ENCODE results near the gene FAM149A. TPM values are rescaled to one million over a fixed set of nuclear protein-coding genes. Genes with fewer than 3 reads are reported as not detected.

Gene FAM149A
- total RNA-seq, 1 donor from 2014 or later = 1.2 TPM

- no peak overlapping the region for H3K4me3 Mint-ChIP-seq (ENCODE audit: unreplicated experiment)
- no peak for TF ChIP-seq CTCF (IDR thresholded peaks at IDR 0.05; ENCODE audit: insufficient read depth, low read depth, low read length)
- no peak for TF ChIP-seq EZH2 (IDR thresholded peaks at IDR 0.05; ENCODE audit: insufficient read depth, low read length)
- H3K4me1 Mint-ChIP-seq (ENCODE audit: low read depth, unreplicated experiment) = no peaks in the 10 kb centered on the region
- H4K20me1 ChIP-seq (ENCODE audit: insufficient read depth, low read length) = no peaks in the 10 kb centered on the region
- H3K27ac Mint-ChIP-seq (ENCODE audit: unreplicated experiment) = no peak overlapping the region
- no peak overlapping the region for H3K4me3 ChIP-seq (ENCODE audit: insufficient read depth, low read depth, low read length)
- no peak for DNase-seq (ENCODE audit: low read depth)
- H3K9ac ChIP-seq (ENCODE audit: low read length) = no peak overlapping the region
- peaks cover 9% of the 10 kb centered on the region for H3K36me3 Mint-ChIP-seq (ENCODE audit: low read depth, unreplicated experiment)
- H3K36me3 ChIP-seq (ENCODE audit: insufficient read depth, low read length) = no peaks in the 10 kb centered on the region
- H3K27me3 ChIP-seq (ENCODE audit: insufficient read depth, low read length) = no peaks in the 10 kb centered on the region
- H3K79me2 ChIP-seq (ENCODE audit: insufficient read depth, low read length) = no peaks in the 10 kb centered on the region
- no peaks in the 10 kb centered on the region for H3K9me3 ChIP-seq (ENCODE audit: insufficient read depth, low read depth, low read length)
- no peaks in the 10 kb centered on the region for H3K4me1 ChIP-seq (ENCODE audit: insufficient read depth, low read length)
- H3K27me3 Mint-ChIP-seq (ENCODE audit: low read depth, unreplicated experiment) = no peaks in the 10 kb centered on the region
- H2AFZ ChIP-seq (ENCODE audit: low read depth, low read length) = no peak overlapping the region
- no peak overlapping the region for H3K27ac ChIP-seq (ENCODE audit: low read depth, low read length)
- H3K4me2 ChIP-seq (ENCODE audit: low read length) = peak overlapping the region; percentile 81
- H3K9me3 Mint-ChIP-seq (ENCODE audit: unreplicated experiment) = peaks cover 9% of the 10 kb centered on the region
- no peak for FAIRE-seq
Measured at GRCh38 chr4:186205156-186205555, 100.7 kb downstream of the FAM149A start.

GRCh38 chr4:186216465-186217024, 112.0 kb downstream of the FAM149A start:
- Histone ChIP-seq H3K79me2 (ENCODE audit: insufficient read depth, low read length) (no peaks in the 10 kb centered on the region), H3K36me3 (ENCODE audit: insufficient read depth, low read length) (no peaks in the 10 kb centered on the region), H3K4me1 (ENCODE audit: insufficient read depth, low read length) (no peaks in the 10 kb centered on the region), H3K9ac (ENCODE audit: low read length) (no peak overlapping the region), H3K27me3 (ENCODE audit: insufficient read depth, low read length) (no peaks in the 10 kb centered on the region), H2AFZ (ENCODE audit: low read depth, low read length) (no peak overlapping the region), H3K4me2 (ENCODE audit: low read length) (no peak overlapping the region), H3K4me3 (ENCODE audit: insufficient read depth, low read depth, low read length) (no peak overlapping the region), H3K9me3 (ENCODE audit: insufficient read depth, low read depth, low read length) (no peaks in the 10 kb centered on the region), H3K27ac (ENCODE audit: low read depth, low read length) (no peak overlapping the region), H4K20me1 (ENCODE audit: insufficient read depth, low read length) (no peaks in the 10 kb centered on the region)
- TF ChIP-seq EZH2 (IDR thresholded peaks at IDR 0.05; ENCODE audit: insufficient read depth, low read length) = no peak
- TF ChIP-seq CTCF (IDR thresholded peaks at IDR 0.05; ENCODE audit: insufficient read depth, low read depth, low read length) = no peak
- no peak overlapping the region for H3K27ac Mint-ChIP-seq (ENCODE audit: unreplicated experiment)
- no peak overlapping the region for H3K4me3 Mint-ChIP-seq (ENCODE audit: unreplicated experiment)
- no peaks in the 10 kb centered on the region for H3K36me3 Mint-ChIP-seq (ENCODE audit: low read depth, unreplicated experiment)
- FAIRE-seq (no peak), DNase-seq (ENCODE audit: low read depth) (no peak)
- H3K27me3 Mint-ChIP-seq (ENCODE audit: low read depth, unreplicated experiment) = peaks cover 3% of the 10 kb centered on the region
- no peaks in the 10 kb centered on the region for H3K9me3 Mint-ChIP-seq (ENCODE audit: unreplicated experiment)
- H3K4me1 Mint-ChIP-seq (ENCODE audit: low read depth, unreplicated experiment) = no peaks in the 10 kb centered on the region

GRCh38 chr4:186217733-186218293, 113.3 kb downstream of the FAM149A start:
- Histone ChIP-seq H3K36me3 (ENCODE audit: insufficient read depth, low read length) (no peaks in the 10 kb centered on the region), H3K4me1 (ENCODE audit: insufficient read depth, low read length) (no peaks in the 10 kb centered on the region), H3K9me3 (ENCODE audit: insufficient read depth, low read depth, low read length) (no peaks in the 10 kb centered on the region), H4K20me1 (ENCODE audit: insufficient read depth, low read length) (no peaks in the 10 kb centered on the region), H3K27ac (ENCODE audit: low read depth, low read length) (no peak overlapping the region), H3K9ac (ENCODE audit: low read length) (no peak overlapping the region), H3K79me2 (ENCODE audit: insufficient read depth, low read length) (no peaks in the 10 kb centered on the region), H2AFZ (ENCODE audit: low read depth, low read length) (no peak overlapping the region), H3K4me3 (ENCODE audit: insufficient read depth, low read depth, low read length) (no peak overlapping the region), H3K4me2 (ENCODE audit: low read length) (no peak overlapping the region), H3K27me3 (ENCODE audit: insufficient read depth, low read length) (no peaks in the 10 kb centered on the region)
- DNase-seq (ENCODE audit: low read depth) (no peak), FAIRE-seq (no peak)
- Mint-ChIP-seq H3K9me3 (ENCODE audit: unreplicated experiment) (peaks cover 1% of the 10 kb centered on the region), H3K4me3 (ENCODE audit: unreplicated experiment) (no peak overlapping the region), H3K27me3 (ENCODE audit: low read depth, unreplicated experiment) (peaks cover 3% of the 10 kb centered on the region), H3K27ac (ENCODE audit: unreplicated experiment) (no peak overlapping the region), H3K36me3 (ENCODE audit: low read depth, unreplicated experiment) (no peaks in the 10 kb centered on the region), H3K4me1 (ENCODE audit: low read depth, unreplicated experiment) (no peaks in the 10 kb centered on the region)
- TF ChIP-seq CTCF (IDR thresholded peaks at IDR 0.05; ENCODE audit: insufficient read depth, low read depth, low read length) = no peak
- no peak for TF ChIP-seq EZH2 (IDR thresholded peaks at IDR 0.05; ENCODE audit: insufficient read depth, low read length)
